ENCODE results near the gene SERINC5. TPM values are rescaled to one million over a fixed set of nuclear protein-coding genes. Genes with fewer than 3 reads are reported as not detected.

Gene SERINC5
- total RNA-seq, 2 experiments from 2014 or later = 115 to 123 TPM

DNA sequence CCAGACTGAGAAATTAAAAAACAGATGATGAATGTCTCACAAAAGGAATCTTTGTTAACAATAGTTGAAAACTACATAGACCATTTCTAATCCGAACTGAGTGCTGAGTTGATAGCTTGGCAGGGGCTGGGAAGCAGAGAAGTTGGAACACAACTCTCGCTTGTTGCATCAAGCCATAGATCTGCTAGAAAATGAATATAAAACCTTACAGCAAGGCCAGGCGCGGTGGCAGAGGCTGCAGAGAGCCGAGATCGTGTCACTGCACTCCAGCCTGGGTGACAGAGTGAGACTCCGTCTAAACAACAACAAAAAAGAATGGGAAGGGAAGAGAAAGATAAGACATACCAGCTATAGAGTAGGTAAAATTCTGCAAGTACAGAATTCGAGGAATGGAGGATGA, 35.9 kb upstream of the SERINC5 start:
- ChIA-PET POLR2A (no interaction called here), CTCF (no interaction called here)
- DNase-seq = no peak
- no peaks in the 10 kb centered on the region for H3K27me3 Mint-ChIP-seq
- no peaks in the 10 kb centered on the region for H3K36me3 ChIP-seq (ENCODE audit: insufficient read depth, low read length)
- H3K4me3 ChIP-seq (ENCODE audit: low read length) = no peak overlapping the region
- no peaks in the 10 kb centered on the region for H3K9me3 Mint-ChIP-seq
- no peak for ATAC-seq (ENCODE audit: poor library complexity)
- H3K27me3 ChIP-seq (ENCODE audit: control insufficient read depth in 1 of 2, insufficient read depth in 2 of 2, low read length in 2 of 2) = no peaks in the 10 kb centered on the region
- no peak overlapping the region for H3K4me3 Mint-ChIP-seq
- no peak overlapping the region for H3K27ac ChIP-seq (ENCODE audit: low read depth in 1 of 2, low read length in 2 of 2)
- no peaks in the 10 kb centered on the region for H3K36me3 Mint-ChIP-seq (ENCODE audit: low read depth)
- intact Hi-C loops (cut with DNase I, micrococcal nuclease) = no loop called here
- TF ChIP-seq, protein P1, sequence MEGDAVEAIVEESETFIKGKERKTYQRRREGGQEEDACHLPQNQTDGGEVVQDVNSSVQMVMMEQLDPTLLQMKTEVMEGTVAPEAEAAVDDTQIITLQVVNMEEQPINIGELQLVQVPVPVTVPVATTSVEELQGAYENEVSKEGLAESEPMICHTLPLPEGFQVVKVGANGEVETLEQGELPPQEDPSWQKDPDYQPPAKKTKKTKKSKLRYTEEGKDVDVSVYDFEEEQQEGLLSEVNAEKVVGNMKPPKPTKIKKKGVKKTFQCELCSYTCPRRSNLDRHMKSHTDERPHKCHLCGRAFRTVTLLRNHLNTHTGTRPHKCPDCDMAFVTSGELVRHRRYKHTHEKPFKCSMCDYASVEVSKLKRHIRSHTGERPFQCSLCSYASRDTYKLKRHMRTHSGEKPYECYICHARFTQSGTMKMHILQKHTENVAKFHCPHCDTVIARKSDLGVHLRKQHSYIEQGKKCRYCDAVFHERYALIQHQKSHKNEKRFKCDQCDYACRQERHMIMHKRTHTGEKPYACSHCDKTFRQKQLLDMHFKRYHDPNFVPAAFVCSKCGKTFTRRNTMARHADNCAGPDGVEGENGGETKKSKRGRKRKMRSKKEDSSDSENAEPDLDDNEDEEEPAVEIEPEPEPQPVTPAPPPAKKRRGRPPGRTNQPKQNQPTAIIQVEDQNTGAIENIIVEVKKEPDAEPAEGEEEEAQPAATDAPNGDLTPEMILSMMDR (IDR thresholded peaks at IDR 0.05) = no peak
- no peaks in the 10 kb centered on the region for H3K4me1 ChIP-seq (ENCODE audit: insufficient read depth, low read length)
- no peaks in the 10 kb centered on the region for H3K4me1 Mint-ChIP-seq (ENCODE audit: low read depth)
- no peaks in the 10 kb centered on the region for H3K9me3 ChIP-seq (ENCODE audit: control insufficient read depth in 1 of 2, insufficient read depth in 1 of 2, low read length in 2 of 2)
- no peak overlapping the region for H3K27ac Mint-ChIP-seq

DNA sequence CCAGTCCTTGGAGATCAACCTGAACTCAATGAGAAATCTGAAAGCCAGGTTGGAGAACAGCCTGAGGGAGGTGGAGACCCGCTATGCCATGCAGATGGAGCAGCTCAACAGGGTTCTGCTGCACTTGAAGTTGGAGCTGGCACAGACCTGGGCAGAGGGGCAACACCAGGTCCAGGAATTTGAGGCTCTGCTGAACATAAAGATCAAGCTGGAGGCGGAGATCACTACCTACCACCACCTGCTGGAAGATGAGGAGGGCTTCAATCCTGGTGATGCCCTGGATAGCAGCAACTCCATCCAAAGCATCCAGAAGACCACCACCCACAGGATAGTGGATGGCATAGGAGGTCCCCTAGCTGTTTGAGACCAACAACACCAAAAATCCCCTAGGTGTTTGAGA, 33.5 kb upstream of the SERINC5 start:
- no peak for DNase-seq
- TF ChIP-seq, protein P1 (IDR thresholded peaks at IDR 0.05) = no peak
- no peak overlapping the region for H3K4me3 Mint-ChIP-seq
- peaks cover 13% of the 10 kb centered on the region for H3K4me1 Mint-ChIP-seq (ENCODE audit: low read depth)
- ChIA-PET CTCF (interaction anchor here (0.7 kb wide), 1 partner anchor 18 kb away, joined by 3 read pairs; no protein-coding TSS in a partner anchor), POLR2A (no interaction called here)
- no peak for ATAC-seq (ENCODE audit: poor library complexity)
- no peaks in the 10 kb centered on the region for H3K27me3 Mint-ChIP-seq
- Histone ChIP-seq H3K27ac (ENCODE audit: low read depth in 1 of 2, low read length in 2 of 2) (no peak overlapping the region), H3K4me3 (ENCODE audit: low read length) (no peak overlapping the region), H3K4me1 (ENCODE audit: insufficient read depth, low read length) (peaks cover 7% of the 10 kb centered on the region), H3K9me3 (ENCODE audit: control insufficient read depth in 1 of 2, insufficient read depth in 1 of 2, low read length in 2 of 2) (no peaks in the 10 kb centered on the region), H3K27me3 (ENCODE audit: control insufficient read depth in 1 of 2, insufficient read depth in 2 of 2, low read length in 2 of 2) (no peaks in the 10 kb centered on the region), H3K36me3 (ENCODE audit: insufficient read depth, low read length) (no peaks in the 10 kb centered on the region)
- H3K36me3 Mint-ChIP-seq (ENCODE audit: low read depth) = no peaks in the 10 kb centered on the region
- H3K27ac Mint-ChIP-seq = no peak overlapping the region
- H3K9me3 Mint-ChIP-seq = no peaks in the 10 kb centered on the region
- intact Hi-C loops (cut with DNase I, micrococcal nuclease) = no loop called here

DNA sequence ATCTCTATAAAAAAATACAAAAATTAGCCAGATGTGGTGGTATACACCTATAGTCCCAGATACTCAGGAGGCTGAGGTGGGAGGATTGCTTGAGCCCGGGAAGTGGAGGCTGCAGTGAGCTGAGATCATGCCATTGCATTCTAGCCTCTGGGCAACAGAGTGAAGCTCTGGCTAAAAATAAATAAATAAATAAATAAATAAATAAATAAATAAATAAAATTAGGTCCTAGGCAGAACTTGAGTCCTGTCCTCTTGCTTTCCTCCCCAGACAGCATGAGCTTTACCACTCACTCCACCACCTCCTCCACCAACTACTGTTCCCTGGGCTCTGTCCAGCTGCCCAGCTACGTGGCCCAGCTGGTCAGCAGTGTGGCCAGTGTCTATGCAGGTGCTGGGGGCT, 32.3 kb upstream of the SERINC5 start:
- no peak overlapping the region for H3K4me3 ChIP-seq (ENCODE audit: low read length)
- Mint-ChIP-seq H3K27me3 (no peaks in the 10 kb centered on the region), H3K4me3 (no peak overlapping the region), H3K36me3 (ENCODE audit: low read depth) (no peaks in the 10 kb centered on the region), H3K9me3 (no peaks in the 10 kb centered on the region), H3K4me1 (ENCODE audit: low read depth) (peaks cover 13% of the 10 kb centered on the region), H3K27ac (no peak overlapping the region)
- no peaks in the 10 kb centered on the region for H3K9me3 ChIP-seq (ENCODE audit: control insufficient read depth in 1 of 2, insufficient read depth in 1 of 2, low read length in 2 of 2)
- intact Hi-C loops (cut with DNase I, micrococcal nuclease) = no loop called here
- no peaks in the 10 kb centered on the region for H3K27me3 ChIP-seq (ENCODE audit: control insufficient read depth in 1 of 2, insufficient read depth in 2 of 2, low read length in 2 of 2)
- CTCF ChIA-PET = no interaction called here
- no peak overlapping the region for H3K27ac ChIP-seq (ENCODE audit: low read depth in 1 of 2, low read length in 2 of 2)
- TF ChIP-seq, protein P1 (IDR thresholded peaks at IDR 0.05) = no peak
- no peak for ATAC-seq (ENCODE audit: poor library complexity)
- no peak for DNase-seq
- no peaks in the 10 kb centered on the region for H3K36me3 ChIP-seq (ENCODE audit: insufficient read depth, low read length)
- POLR2A ChIA-PET = no interaction called here
- H3K4me1 ChIP-seq (ENCODE audit: insufficient read depth, low read length) = peaks cover 7% of the 10 kb centered on the region

Data from CD4-positive, alpha-beta T cell (primary cell).